Cerebellar nuclear complex (tissue), 1 donor: ENCODE results near the gene PRR12.

Source experiments
- DNase-seq, 2 experiments: peaks; one replicate each; lab custom pipeline; 2025; lab: John Stamatoyannopoulos, UW

PRR12 gene

GRCh38 chr19:49665351-49666119, 74.6 kb downstream of the PRR12 start, which contains the start of the genes BCL2L12 and IRF3:
Gene BCL2L12, plus strand, starts transcription at chr19:49665933. Its CDS starts 760 bp downstream, at chr19:49666693.
Gene IRF3, minus strand, starts transcription at chr19:49665857. Its CDS starts 1,019 bp downstream, at chr19:49664838.
- peak; percentile 37 to 66 for DNase-seq

- DNase-seq = no peak
These were observed 75.1 kb downstream of the PRR12 start for GRCh38 chr19:49666120-49666444.

- no peak for DNase-seq
These were observed 76.5 kb downstream of the PRR12 start for GRCh38 chr19:49667473-49667872.

GRCh38 chr19:49669516-49669915, 78.5 kb downstream of the PRR12 start:
- no peak for DNase-seq

GRCh38 chr19:49672131-49672919, 81.3 kb downstream of the PRR12 start:
- DNase-seq = peak in 1 of 2 experiments; percentile 37
